Adipocyte (in vitro differentiated cells): ENCODE data around the gene GABRA4.
A peak's percentile ranks its signal among the peaks of the same experiment; 100 is the strongest.

Experiments used
- DNase-seq: peaks from one replicate; pipeline ENCODE4 v3.0.0-alpha.2; 2015; ENCODE audit warnings: low read depth
- H3K27me3 ChIP-seq: replicated peaks from 2 replicates; pipeline ENCODE4 v1.7.0; 2013; ENCODE audit warnings: mild to moderate bottlenecking, low read length, moderate library complexity; ENCODE audit not compliant: control insufficient read depth, insufficient read depth
- H3K36me3 ChIP-seq: 2 replicates; pipeline ENCODE4 v1.7.0; 2013; ENCODE audit warnings: low read length, mild to moderate bottlenecking, moderate library complexity; ENCODE audit not compliant: control insufficient read depth, insufficient read depth, severe bottlenecking
- H3K4me1 ChIP-seq: 2 replicates; pipeline ENCODE4 v1.7.0; 2013; ENCODE audit warnings: mild to moderate bottlenecking, low read length, moderate library complexity; ENCODE audit not compliant: control insufficient read depth, insufficient read depth
- H3K4me3 ChIP-seq: 2 replicates; pipeline ENCODE4 v1.7.0; 2013; ENCODE audit warnings: mild to moderate bottlenecking, low read length, moderate library complexity
- H3K9ac ChIP-seq: 2 replicates; pipeline ENCODE4 v1.7.0; 2013; ENCODE audit warnings: mild to moderate bottlenecking, low read length, moderate library complexity
- H3K9me3 ChIP-seq: 2 replicates; pipeline ENCODE4 v1.7.0; 2013; ENCODE audit warnings: mild to moderate bottlenecking, low read length, moderate library complexity; ENCODE audit not compliant: control insufficient read depth

The GABRA4 gene

GRCh38 chr4:46952451-46952850 is 40.9 kb downstream of the GABRA4 start:
- no peak for DNase-seq
- Histone ChIP-seq H3K9ac (no peak overlapping the region), H3K9me3 (no peaks in the 10 kb centered on the region), H3K4me1 (no peaks in the 10 kb centered on the region), H3K27me3 (peaks cover 4% of the 10 kb centered on the region), H3K4me3 (no peak overlapping the region), H3K36me3 (no peaks in the 10 kb centered on the region)

GRCh38 chr4:46950826-46951225 is 42.6 kb downstream of the GABRA4 start:
- no peak for DNase-seq

GRCh38 chr4:46949822-46950221 is 43.6 kb downstream of the GABRA4 start:
- H3K4me1 ChIP-seq = no peaks in the 10 kb centered on the region
- H3K27me3 ChIP-seq = peaks cover 6% of the 10 kb centered on the region
- H3K4me3 ChIP-seq = no peak overlapping the region
- no peak for DNase-seq
- no peaks in the 10 kb centered on the region for H3K9me3 ChIP-seq
- H3K9ac ChIP-seq = no peak overlapping the region
- H3K36me3 ChIP-seq = no peaks in the 10 kb centered on the region

More at GRCh38 chr4:46950826-46951225, 42.6 kb downstream of the GABRA4 start:
- Histone ChIP-seq H3K27me3 (peaks cover 6% of the 10 kb centered on the region), H3K36me3 (no peaks in the 10 kb centered on the region), H3K4me1 (no peaks in the 10 kb centered on the region), H3K9me3 (no peaks in the 10 kb centered on the region), H3K9ac (no peak overlapping the region), H3K4me3 (no peak overlapping the region)

GRCh38 chr4:46947541-46947940 is 45.8 kb downstream of the GABRA4 start:
- Histone ChIP-seq H3K9ac (no peak overlapping the region), H3K27me3 (peaks cover 2% of the 10 kb centered on the region), H3K36me3 (no peaks in the 10 kb centered on the region), H3K4me3 (no peak overlapping the region), H3K4me1 (no peaks in the 10 kb centered on the region), H3K9me3 (no peaks in the 10 kb centered on the region)
- DNase-seq = peak; percentile 10

GRCh38 chr4:46946919-46947536 is 46.4 kb downstream of the GABRA4 start:
- H3K27me3 ChIP-seq = peaks cover 2% of the 10 kb centered on the region
- no peaks in the 10 kb centered on the region for H3K4me1 ChIP-seq
- H3K9me3 ChIP-seq = no peaks in the 10 kb centered on the region
- H3K36me3 ChIP-seq = no peaks in the 10 kb centered on the region
- no peak overlapping the region for H3K4me3 ChIP-seq
- H3K9ac ChIP-seq = no peak overlapping the region
- peak; percentile 72 for DNase-seq

GRCh38 chr4:46945062-46945461 is 48.3 kb downstream of the GABRA4 start:
- no peaks in the 10 kb centered on the region for H3K9me3 ChIP-seq
- H3K4me3 ChIP-seq = no peak overlapping the region
- H3K27me3 ChIP-seq = peaks cover 3% of the 10 kb centered on the region
- H3K9ac ChIP-seq = no peak overlapping the region
- no peaks in the 10 kb centered on the region for H3K36me3 ChIP-seq
- no peaks in the 10 kb centered on the region for H3K4me1 ChIP-seq
- DNase-seq = no peak

- H3K36me3 ChIP-seq = no peaks in the 10 kb centered on the region
- H3K4me3 ChIP-seq = no peak overlapping the region
- no peak overlapping the region for H3K9ac ChIP-seq
- DNase-seq = no peak
- H3K27me3 ChIP-seq = peaks cover 6% of the 10 kb centered on the region
- H3K9me3 ChIP-seq = no peaks in the 10 kb centered on the region
- H3K4me1 ChIP-seq = no peaks in the 10 kb centered on the region
Observed at GRCh38 chr4:46944345-46944744, 49.0 kb downstream of the GABRA4 start.

GRCh38 chr4:46937493-46937892 is 55.9 kb downstream of the GABRA4 start:
- no peaks in the 10 kb centered on the region for H3K36me3 ChIP-seq
- H3K9me3 ChIP-seq = no peaks in the 10 kb centered on the region
- H3K4me3 ChIP-seq = no peak overlapping the region
- DNase-seq = peak; percentile 10
- H3K9ac ChIP-seq = no peak overlapping the region
- H3K4me1 ChIP-seq = no peaks in the 10 kb centered on the region
- H3K27me3 ChIP-seq = peaks cover 17% of the 10 kb centered on the region

- Histone ChIP-seq H3K9ac (no peak overlapping the region), H3K27me3 (peaks cover 19% of the 10 kb centered on the region), H3K9me3 (no peaks in the 10 kb centered on the region), H3K4me3 (no peak overlapping the region), H3K4me1 (no peaks in the 10 kb centered on the region), H3K36me3 (no peaks in the 10 kb centered on the region)
- no peak for DNase-seq
Observed at GRCh38 chr4:46934726-46935125, 58.7 kb downstream of the GABRA4 start.

- DNase-seq = no peak
- H3K36me3 ChIP-seq = no peaks in the 10 kb centered on the region
Observed at GRCh38 chr4:46933686-46934085, 59.7 kb downstream of the GABRA4 start.

GRCh38 chr4:46931981-46932380 is 61.4 kb downstream of the GABRA4 start:
- peak; percentile 61 for DNase-seq
- Histone ChIP-seq H3K36me3 (no peaks in the 10 kb centered on the region), H3K4me3 (no peak overlapping the region), H3K4me1 (no peaks in the 10 kb centered on the region), H3K27me3 (peaks cover 28% of the 10 kb centered on the region), H3K9ac (no peak overlapping the region), H3K9me3 (no peaks in the 10 kb centered on the region)

More at GRCh38 chr4:46933686-46934085, 59.7 kb downstream of the GABRA4 start:
- Histone ChIP-seq H3K9me3 (no peaks in the 10 kb centered on the region), H3K4me1 (no peaks in the 10 kb centered on the region), H3K27me3 (peaks cover 22% of the 10 kb centered on the region), H3K4me3 (no peak overlapping the region), H3K9ac (no peak overlapping the region)

GRCh38 chr4:46930891-46931290 is 62.5 kb downstream of the GABRA4 start:
- H3K27me3 ChIP-seq = peaks cover 28% of the 10 kb centered on the region
- H3K4me1 ChIP-seq = no peaks in the 10 kb centered on the region
- DNase-seq = no peak
- H3K9me3 ChIP-seq = no peaks in the 10 kb centered on the region
- no peak overlapping the region for H3K4me3 ChIP-seq
- H3K9ac ChIP-seq = no peak overlapping the region
- no peaks in the 10 kb centered on the region for H3K36me3 ChIP-seq
